ENCODE results near the gene DTNBP1. TPM values are rescaled to one million over a fixed set of nuclear protein-coding genes. Genes with fewer than 3 reads are reported as not detected.

DTNBP1 gene
- total RNA-seq, 1 experiment from 2014 or later, result 28.2 TPM

DNA sequence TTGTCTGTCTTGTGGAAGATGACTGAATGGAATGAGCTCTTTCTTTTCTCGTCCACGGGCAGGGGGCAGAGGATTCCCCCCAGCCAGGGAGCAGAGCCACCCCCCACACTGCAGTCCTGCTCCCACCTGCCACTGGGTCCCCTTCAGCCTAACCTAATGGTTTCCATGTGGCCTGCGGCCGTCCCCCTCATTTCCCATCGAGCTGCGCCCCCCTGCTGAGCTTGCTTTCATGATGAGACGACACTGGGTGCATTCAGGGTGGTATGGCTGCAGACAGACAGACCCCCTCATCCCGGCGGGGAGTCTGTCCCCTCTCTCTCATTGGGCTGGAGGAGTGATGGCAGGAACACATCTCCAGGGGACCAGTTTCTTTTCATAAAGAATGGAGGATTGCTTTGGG is 140.8 kb downstream of the DTNBP1 start:
- H3K27me3 ChIP-seq (replicated peaks; ENCODE audit: insufficient read depth, low read depth, low read length, poor library complexity), result no peaks in the 10 kb centered on the region
- no TSS peak for BruUV-seq (replicated peaks)
- CTCF ChIA-PET, result no interaction called here
- peaks cover 58% of the 10 kb centered on the region for H3K36me3 ChIP-seq (ENCODE audit: insufficient read depth, low read length, poor library complexity, severe bottlenecking)
- H3K27ac ChIP-seq (ENCODE audit: low read depth, low read length, poor library complexity, severe bottlenecking), result no peak overlapping the region
- intact Hi-C loops (cut with micrococcal nuclease; ENCODE audit: unreplicated experiment), result loop anchor here (5.0 kb wide), 1 partner anchor 100 kb away; no protein-coding TSS in a partner anchor
- H3K4me1 ChIP-seq (ENCODE audit: insufficient read depth, low read length, poor library complexity, severe bottlenecking), result peaks cover 14% of the 10 kb centered on the region
- POLR2A ChIA-PET (ENCODE audit: low non-redundant PET), result interaction anchor here (0.6 kb wide), 1 partner anchor 791 kb away, joined by 3 read pairs; no protein-coding TSS in a partner anchor
- TF ChIP-seq, protein P1, sequence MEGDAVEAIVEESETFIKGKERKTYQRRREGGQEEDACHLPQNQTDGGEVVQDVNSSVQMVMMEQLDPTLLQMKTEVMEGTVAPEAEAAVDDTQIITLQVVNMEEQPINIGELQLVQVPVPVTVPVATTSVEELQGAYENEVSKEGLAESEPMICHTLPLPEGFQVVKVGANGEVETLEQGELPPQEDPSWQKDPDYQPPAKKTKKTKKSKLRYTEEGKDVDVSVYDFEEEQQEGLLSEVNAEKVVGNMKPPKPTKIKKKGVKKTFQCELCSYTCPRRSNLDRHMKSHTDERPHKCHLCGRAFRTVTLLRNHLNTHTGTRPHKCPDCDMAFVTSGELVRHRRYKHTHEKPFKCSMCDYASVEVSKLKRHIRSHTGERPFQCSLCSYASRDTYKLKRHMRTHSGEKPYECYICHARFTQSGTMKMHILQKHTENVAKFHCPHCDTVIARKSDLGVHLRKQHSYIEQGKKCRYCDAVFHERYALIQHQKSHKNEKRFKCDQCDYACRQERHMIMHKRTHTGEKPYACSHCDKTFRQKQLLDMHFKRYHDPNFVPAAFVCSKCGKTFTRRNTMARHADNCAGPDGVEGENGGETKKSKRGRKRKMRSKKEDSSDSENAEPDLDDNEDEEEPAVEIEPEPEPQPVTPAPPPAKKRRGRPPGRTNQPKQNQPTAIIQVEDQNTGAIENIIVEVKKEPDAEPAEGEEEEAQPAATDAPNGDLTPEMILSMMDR (conservative IDR thresholded peaks at IDR 0.05; ENCODE audit: low read depth, low read length), result no peak
- TF ChIP-seq EZH2 (IDR thresholded peaks at IDR 0.05; ENCODE audit: borderline replicate concordance, low read depth, low read length, poor library complexity, severe bottlenecking), result no peak
- no peak overlapping the region for H3K4me3 ChIP-seq (ENCODE audit: low read depth, low read length, poor library complexity, severe bottlenecking)
- DNase-seq (ENCODE audit: low spot score), result no peak
- no peaks in the 10 kb centered on the region for H3K9me3 ChIP-seq (ENCODE audit: low read depth, low read length, poor library complexity, severe bottlenecking)

DNA sequence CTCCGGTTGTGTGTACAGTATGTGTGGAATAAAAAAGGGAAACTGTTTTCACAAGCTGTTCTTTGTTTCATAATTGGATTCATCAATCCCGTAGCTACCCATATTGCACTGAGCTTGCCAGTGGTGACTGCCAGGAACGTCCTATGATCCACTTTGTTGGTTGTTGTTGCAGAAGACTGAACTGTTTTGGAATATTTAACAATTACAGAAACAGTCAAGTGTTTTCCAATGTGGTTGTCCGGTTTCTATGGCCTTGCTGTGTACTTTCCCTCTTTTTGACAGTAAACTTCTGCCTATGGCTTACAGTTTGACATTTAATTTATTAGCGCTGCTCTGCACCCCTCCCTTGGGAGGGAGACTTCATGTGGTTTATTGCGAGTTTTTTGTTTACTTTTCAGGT is 141.2 kb downstream of the DTNBP1 start:
- peaks cover 14% of the 10 kb centered on the region for H3K4me1 ChIP-seq (ENCODE audit: insufficient read depth, low read length, poor library complexity, severe bottlenecking)
- POLR2A ChIA-PET (ENCODE audit: low non-redundant PET), result no interaction called here
- H3K27me3 ChIP-seq (replicated peaks; ENCODE audit: insufficient read depth, low read depth, low read length, poor library complexity), result no peaks in the 10 kb centered on the region
- H3K9me3 ChIP-seq (ENCODE audit: low read depth, low read length, poor library complexity, severe bottlenecking), result no peaks in the 10 kb centered on the region
- H3K36me3 ChIP-seq (ENCODE audit: insufficient read depth, low read length, poor library complexity, severe bottlenecking), result peaks cover 63% of the 10 kb centered on the region
- DNase-seq (ENCODE audit: low spot score), result no peak
- CTCF ChIA-PET, result no interaction called here
- TF ChIP-seq, protein P1 (conservative IDR thresholded peaks at IDR 0.05; ENCODE audit: low read depth, low read length), result no peak
- no peak for TF ChIP-seq EZH2 (IDR thresholded peaks at IDR 0.05; ENCODE audit: borderline replicate concordance, low read depth, low read length, poor library complexity, severe bottlenecking)
- intact Hi-C loops (cut with micrococcal nuclease; ENCODE audit: unreplicated experiment), result loop anchor here (5.0 kb wide), 1 partner anchor 101 kb away; no protein-coding TSS in a partner anchor
- BruUV-seq (replicated peaks), result no TSS peak
- H3K4me3 ChIP-seq (ENCODE audit: low read depth, low read length, poor library complexity, severe bottlenecking), result no peak overlapping the region
- no peak overlapping the region for H3K27ac ChIP-seq (ENCODE audit: low read depth, low read length, poor library complexity, severe bottlenecking)

DNA sequence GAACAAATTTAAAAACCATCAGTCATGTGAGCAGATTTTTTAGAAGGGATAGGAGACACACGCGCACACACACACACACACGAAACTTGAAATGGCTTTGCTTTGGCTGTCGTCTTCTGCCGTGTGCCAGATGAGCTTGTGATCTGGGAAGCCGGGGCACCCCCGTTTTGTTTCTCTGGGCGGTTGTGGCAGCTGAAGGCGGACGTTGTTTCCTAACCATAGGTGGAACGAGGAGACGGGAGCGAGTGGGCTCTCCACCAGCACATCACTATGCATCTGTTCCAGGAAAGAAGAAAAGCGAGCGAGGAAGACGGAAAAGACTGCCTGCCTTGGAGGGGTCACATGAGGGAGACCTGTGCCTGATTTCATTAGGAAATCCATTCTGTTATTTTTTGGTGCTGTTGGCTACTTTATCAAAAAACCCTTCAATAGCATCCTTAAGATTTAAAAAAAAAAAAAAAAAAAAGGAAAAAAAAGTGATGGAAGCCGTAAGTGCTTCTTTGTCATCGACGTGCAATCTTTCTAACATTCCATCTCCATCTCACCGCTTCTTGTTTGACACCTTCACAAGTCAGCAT is 142.1 kb downstream of the DTNBP1 start:
- CTCF ChIA-PET, result interaction anchor here (0.7 kb wide), 1 partner anchor 134 kb away, joined by 3 read pairs; no protein-coding TSS in a partner anchor
- no peaks in the 10 kb centered on the region for H3K9me3 ChIP-seq (ENCODE audit: low read depth, low read length, poor library complexity, severe bottlenecking)
- H3K4me3 ChIP-seq (ENCODE audit: low read depth, low read length, poor library complexity, severe bottlenecking), result no peak overlapping the region
- no peak for DNase-seq (ENCODE audit: low spot score)
- intact Hi-C loops (cut with micrococcal nuclease; ENCODE audit: unreplicated experiment), result loop anchor here (5.0 kb wide), 1 partner anchor 102 kb away; no protein-coding TSS in a partner anchor
- H3K27me3 ChIP-seq (replicated peaks; ENCODE audit: insufficient read depth, low read depth, low read length, poor library complexity), result no peaks in the 10 kb centered on the region
- peaks cover 68% of the 10 kb centered on the region for H3K36me3 ChIP-seq (ENCODE audit: insufficient read depth, low read length, poor library complexity, severe bottlenecking)
- H3K4me1 ChIP-seq (ENCODE audit: insufficient read depth, low read length, poor library complexity, severe bottlenecking), result peaks cover 21% of the 10 kb centered on the region
- TF ChIP-seq, protein P1 (conservative IDR thresholded peaks at IDR 0.05; ENCODE audit: low read depth, low read length), result no peak
- TF ChIP-seq EZH2 (IDR thresholded peaks at IDR 0.05; ENCODE audit: borderline replicate concordance, low read depth, low read length, poor library complexity, severe bottlenecking), result no peak
- POLR2A ChIA-PET (ENCODE audit: low non-redundant PET), result no interaction called here
- BruUV-seq (replicated peaks), result no TSS peak
- H3K27ac ChIP-seq (ENCODE audit: low read depth, low read length, poor library complexity, severe bottlenecking), result no peak overlapping the region

All from A673 (cell line).